NCI-H446 treated with DMSO at 0.1 percent for 48 hours (cell line): Measurements from ENCODE around the gene HDAC7.

Source experiments
- DNase-seq: peaks from one replicate; lab custom pipeline; 2025; lab: John Stamatoyannopoulos, UW

HDAC7 gene

GRCh38 chr12:47758834-47759690 is 60.6 kb downstream of the HDAC7 start, which contains the start of gene RAPGEF3:
Gene RAPGEF3, minus strand, starts transcription at chr12:47758880. Its CDS starts 324 bp downstream, at chr12:47758556.
- peak; percentile 24 for DNase-seq

DNA sequence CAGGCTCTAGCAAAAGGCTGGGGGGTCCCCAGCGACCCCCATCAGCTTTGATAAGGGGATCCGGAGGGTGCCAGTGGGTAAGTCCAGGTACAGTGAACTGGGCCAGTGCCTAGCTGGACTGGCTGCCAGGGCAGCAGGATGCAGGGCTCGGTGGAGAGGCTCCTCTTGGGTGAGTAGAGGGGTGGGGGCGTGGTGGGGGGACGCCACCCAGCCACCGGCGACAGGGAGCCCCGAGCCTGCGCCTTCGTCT is 61.2 kb downstream of the HDAC7 start:
- no peak for DNase-seq

GRCh38 chr12:47757840-47758583 is 61.7 kb downstream of the HDAC7 start:
- DNase-seq, result no peak

DNA sequence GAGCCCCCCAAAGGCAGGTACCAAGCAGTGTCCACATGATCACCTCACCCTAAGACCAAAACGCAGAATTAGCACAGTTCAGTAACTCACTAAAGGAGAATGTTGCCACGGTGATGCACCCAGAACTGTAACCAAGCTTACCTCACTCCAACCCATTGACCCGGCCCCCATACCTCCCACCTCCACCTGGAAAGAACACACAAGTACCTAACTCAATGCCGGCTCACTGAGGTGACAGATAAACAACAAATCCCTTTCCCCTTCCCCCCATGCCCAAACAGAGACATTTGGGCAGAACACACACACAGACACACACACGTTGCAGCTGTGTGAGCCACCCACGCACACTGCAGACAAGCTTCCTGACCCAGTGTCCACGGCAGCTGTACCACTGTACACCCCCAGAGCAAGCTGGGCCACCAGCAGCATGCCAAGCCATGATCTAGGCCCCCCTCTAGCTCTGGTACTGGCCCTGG is 62.3 kb downstream of the HDAC7 start:
- no peak for DNase-seq

- DNase-seq, result no peak
Observed at GRCh38 chr12:47755655-47756562, 63.8 kb downstream of the HDAC7 start.

DNA sequence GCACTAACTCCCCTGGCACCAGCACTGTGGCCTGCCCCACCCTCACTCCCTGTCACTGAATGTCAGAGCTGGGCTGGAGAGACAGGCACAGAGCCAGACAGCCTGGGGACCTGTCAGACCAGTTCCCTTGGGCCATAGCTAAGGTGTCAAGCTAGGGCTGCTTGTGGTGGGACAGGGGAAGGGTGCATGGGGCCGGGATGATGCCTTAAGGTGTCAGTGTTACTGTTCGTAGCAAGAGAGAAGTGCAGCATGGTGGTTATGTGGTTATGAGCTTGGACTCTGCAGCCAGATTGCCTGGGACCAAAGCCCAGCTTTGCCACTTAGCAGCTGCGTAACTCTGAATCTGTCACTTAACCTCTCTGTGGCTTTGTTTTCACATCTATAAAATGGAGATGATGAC is 64.8 kb downstream of the HDAC7 start:
- no peak for DNase-seq

- DNase-seq, result no peak
Observed at GRCh38 chr12:47754126-47754525, 65.6 kb downstream of the HDAC7 start.

- DNase-seq, result no peak
Observed at GRCh38 chr12:47753021-47754001, 66.4 kb downstream of the HDAC7 start.

GRCh38 chr12:47752552-47752951 is 67.2 kb downstream of the HDAC7 start:
- DNase-seq, result no peak

DNA sequence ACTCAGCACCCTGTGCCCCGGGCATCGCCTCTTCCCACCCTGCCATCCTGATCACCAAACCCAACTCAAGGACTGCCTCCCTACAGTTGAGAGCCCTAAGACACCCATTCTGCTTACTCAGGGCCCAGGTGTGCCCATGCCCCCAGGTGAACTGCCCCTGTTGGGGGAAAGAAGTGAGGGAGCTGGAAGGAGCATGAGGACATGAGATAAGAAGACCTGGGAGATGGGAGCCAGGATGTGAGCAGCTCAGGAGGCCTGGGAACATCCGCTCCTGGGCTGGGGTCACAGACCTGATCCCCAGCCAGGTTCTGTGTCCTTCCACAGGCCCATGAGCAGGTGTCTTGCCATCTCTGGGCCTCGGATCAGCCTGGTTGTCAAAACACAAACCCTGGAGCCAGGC is 67.6 kb downstream of the HDAC7 start:
- DNase-seq, result no peak

DNA sequence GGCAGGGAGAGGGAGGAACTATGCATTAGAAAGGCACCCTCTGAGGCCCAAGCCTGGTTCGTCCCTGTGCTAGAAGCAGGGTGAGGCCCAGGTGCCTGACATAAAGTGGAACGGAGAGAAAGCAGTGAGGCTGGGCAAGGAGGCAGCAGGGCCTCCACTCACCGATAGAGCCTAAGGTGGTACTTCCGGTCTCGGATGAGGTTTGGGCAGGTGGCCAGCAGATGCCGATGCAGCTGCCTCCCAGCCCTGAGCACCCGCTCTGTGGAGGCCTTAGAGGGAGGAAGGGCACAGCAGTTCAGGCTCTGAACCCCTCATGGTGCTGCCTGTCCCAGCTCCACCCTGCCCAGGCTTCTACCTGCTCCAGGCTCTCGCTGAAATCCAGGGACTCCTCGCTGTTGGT is 68.1 kb downstream of the HDAC7 start:
- no peak for DNase-seq

DNA sequence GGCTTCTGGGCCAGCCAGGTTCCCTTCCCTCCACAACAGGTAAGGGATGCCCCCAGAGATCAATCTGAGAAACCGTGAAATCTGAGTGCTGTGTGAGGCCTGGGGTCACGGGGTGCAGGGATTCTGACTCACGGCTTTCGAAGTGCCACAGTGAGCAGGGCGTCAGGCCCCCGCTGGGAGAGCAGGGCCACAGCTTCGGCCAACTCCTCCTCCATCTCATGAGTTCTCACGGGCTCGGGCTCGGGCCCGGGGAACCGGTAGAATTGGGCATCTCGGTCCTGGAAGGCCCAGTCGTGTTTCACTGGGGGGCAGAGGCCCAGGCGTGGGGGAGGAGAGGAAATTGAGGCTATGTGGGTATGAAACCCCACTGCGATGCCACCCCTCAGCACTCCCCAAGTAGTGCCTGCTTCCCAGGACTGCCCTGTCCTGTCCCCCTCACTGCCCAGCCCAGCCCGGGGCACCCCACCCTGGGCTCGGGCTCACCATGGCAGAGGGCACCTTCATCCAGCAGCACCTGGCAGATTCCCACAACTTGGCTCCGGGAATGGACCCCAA is 68.7 kb downstream of the HDAC7 start:
- DNase-seq, result no peak

DNA sequence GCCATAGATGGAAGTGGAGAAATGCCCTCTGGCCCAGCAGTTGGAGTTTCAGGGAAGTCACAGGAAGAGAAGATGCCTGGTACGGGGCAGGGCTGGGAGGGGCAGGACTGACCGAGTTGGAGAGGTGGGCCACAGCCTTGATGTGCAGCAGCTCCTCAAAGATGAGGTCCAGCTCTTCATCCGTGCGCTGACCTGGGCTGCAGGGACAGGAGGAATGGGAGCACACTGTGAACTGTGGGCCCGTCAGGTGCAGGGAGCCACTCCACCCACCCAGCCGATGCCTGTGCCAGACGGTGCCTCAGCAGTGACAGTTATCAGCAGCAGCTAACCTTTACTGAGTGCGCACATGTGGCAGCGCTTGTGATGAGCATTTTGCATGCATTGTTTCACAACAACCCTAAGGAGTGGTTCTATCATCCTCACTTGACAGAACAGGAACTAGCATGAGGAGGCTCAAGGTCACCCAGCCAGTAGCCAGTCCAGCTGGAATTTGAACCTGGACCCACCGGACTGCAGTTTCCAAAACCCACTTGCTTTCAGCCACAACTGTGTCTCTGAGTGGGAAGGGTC is 69.4 kb downstream of the HDAC7 start:
- no peak for DNase-seq

- no peak for DNase-seq
Observed at GRCh38 chr12:47748899-47749298, 70.8 kb downstream of the HDAC7 start.

DNA sequence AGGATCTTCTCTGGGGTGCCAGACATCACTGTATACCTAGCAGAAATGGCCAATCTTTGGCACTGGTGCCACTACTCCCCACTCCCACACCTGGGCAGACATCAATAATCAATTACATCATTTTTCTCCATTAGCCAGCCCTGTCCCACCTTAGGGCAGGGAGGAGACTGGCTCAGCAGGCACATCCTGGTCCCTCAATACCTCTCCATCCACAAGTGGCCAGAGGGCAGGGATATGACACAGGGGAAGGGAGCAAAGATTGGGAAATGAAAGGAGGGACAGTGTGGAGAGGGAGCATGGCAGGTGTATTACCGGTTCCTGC is 71.2 kb downstream of the HDAC7 start:
- DNase-seq, result no peak

GRCh38 chr12:47747596-47748506 is 71.9 kb downstream of the HDAC7 start:
- DNase-seq, result no peak

DNA sequence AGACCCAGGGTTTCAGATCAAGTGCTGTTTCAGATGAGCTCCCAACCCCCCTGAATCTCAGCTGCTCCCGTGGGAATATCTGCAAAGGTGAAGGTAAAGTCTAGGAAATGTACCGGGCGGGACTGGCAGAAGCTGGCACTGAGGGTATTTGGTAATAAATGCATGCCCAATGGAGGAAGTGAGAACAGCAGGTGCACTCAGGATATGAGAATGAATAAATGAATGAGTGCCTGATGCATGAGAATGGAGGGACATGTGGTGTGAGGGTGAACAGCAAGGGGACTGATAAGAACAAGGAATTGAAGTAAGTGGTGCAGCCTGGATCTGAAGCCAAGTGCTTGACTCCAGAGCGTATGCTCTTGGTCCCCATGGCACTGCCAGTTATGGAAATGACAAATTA is 72.6 kb downstream of the HDAC7 start:
- DNase-seq, result no peak

GRCh38 chr12:47746523-47746922 is 73.2 kb downstream of the HDAC7 start:
- no peak for DNase-seq

GRCh38 chr12:47746073-47746472 is 73.6 kb downstream of the HDAC7 start:
- no peak for DNase-seq
